Measurements from ENCODE around the gene ZHX3. TPM values are rescaled to one million over a fixed set of nuclear protein-coding genes. Genes with fewer than 3 reads are reported as not detected.

The ZHX3 gene
- polyA plus RNA-seq, 4 donors = 19.8 to 28.1 (median 21.9) TPM

DNA sequence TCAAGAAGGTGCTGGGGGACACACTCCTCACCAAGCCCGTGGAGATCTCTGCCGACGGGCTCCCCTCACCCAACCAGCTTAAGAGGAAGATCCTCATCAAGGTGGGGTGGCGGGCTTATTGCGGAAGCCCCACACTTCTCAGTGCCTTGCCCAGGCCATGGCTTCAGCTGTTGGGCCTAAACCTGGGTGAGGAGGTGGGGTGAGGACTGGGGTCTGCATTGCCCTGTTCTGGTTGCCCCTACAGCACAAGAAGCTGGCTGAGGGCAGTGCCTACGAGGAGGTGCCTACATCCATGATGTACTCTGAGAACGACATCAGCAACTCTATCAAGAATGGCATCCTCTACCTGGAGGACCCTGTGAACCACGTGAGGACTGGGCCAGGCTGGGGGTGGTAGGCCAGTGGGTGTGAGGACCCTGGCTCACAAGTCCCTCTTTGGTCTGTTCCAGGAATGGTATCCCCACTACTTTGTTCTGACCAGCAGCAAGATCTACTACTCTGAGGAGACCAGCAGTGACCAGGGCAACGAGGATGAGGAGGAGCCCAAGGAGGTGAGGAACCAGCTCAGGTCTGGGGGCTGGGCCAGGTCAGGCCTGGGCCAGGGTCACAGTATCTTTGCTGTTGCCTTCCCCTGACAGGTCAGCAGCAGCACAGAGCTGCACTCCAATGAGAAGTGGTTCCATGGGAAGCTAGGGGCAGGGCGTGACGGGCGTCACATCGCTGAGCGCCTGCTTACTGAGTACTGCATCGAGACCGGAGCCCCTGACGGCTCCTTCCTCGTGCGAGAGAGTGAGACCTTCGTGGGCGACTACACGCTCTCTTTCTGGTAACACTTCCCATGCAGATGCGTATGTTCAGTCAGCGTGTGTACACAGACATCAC is 152.3 kb downstream of the ZHX3 start:
- no peak for DNase-seq (ENCODE audit: low read depth in 4 of 4, low spot score in 2 of 4)

DNA sequence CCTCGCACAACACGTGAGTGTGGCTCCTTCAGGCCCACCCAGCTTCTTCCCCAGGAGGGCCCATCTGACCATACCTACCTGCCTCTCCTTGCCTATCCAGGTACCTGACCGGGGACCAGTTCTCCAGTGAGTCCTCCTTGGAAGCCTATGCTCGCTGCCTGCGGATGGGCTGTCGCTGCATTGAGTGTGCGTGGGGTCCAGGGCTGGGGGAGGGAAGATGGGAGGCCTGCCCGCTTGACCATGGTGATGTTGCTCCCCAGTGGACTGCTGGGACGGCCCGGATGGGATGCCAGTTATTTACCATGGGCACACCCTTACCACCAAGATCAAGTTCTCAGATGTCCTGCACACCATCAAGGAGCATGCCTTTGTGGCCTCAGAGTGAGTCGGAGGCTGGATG is 153.7 kb downstream of the ZHX3 start:
- DNase-seq (ENCODE audit: low read depth in 4 of 4, low spot score in 2 of 4) = no peak

DNA sequence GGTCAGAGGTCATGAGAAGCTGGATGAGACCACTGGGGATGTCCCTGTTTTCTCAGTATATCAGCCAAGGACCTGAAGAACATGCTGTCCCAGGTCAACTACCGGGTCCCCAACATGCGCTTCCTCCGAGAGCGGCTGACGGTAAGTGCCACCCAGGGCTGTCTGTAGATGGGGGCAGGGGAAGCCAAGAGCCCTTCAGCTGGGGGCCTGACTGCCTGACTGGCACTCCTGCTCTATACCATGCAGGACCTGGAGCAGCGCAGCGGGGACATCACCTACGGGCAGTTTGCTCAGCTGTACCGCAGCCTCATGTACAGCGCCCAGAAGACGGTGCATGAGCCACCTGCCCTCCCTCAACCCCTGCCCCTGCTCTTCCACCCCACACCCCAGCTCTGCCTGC is 155.1 kb downstream of the ZHX3 start:
- DNase-seq (ENCODE audit: low read depth in 4 of 4, low spot score in 2 of 4) = no peak

DNA sequence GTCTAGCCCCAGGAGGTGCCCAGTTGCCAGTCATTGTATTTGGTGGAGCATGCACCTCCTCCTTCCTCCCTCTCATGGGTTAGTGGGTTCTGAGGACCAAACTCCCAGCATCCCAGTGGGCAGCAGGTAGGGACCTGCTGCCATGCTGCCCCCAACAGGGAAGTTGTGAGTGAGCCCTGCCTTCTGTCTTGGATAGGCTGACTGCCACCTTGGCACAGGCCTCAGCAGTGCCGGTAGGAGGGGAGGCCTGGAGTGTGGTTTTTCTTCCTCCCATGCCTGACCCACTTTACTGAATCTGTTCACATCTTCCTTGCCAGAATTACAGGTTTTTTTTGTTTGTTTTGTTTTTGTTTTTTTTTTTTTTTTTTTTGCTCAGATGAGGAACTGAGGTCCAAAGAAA is 155.6 kb downstream of the ZHX3 start:
- DNase-seq (ENCODE audit: low read depth in 4 of 4, low spot score in 2 of 4) = no peak

DNA sequence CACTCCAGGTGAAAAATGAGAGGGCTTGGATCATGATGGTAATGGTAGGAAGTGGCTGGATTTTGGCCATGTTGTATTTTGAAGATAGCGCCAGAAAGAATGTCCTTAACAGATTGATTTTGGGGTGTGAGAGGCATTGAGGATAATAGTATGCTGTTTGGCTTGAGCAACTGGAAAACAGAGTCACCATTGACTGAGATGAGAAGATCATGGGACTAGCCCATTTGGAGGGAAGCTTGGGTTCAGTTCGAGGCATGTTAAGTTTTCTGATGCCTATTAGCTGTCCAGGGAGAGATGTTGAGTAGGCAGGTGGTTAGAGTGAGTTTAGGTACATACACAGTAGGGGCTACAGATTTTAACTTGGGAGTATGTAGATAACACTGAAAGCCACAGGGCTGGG is 156.8 kb downstream of the ZHX3 start:
- DNase-seq (ENCODE audit: low read depth in 4 of 4, low spot score in 2 of 4) = no peak

DNA sequence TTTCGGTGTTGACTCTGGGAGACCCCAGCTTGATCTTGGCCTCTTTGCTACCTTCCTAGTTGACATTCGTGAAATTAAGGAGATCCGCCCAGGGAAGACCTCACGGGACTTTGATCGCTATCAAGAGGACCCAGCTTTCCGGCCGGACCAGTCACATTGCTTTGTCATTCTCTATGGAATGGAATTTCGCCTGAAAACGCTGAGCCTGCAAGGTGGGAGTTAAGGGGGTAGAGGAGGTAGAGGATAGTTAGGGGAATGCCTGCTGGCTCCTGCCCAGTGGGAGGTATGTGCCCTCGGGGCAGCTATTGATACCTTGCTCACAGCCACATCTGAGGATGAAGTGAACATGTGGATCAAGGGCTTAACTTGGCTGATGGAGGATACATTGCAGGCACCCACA is 158.0 kb downstream of the ZHX3 start:
- DNase-seq (ENCODE audit: low read depth in 4 of 4, low spot score in 2 of 4) = no peak

DNA sequence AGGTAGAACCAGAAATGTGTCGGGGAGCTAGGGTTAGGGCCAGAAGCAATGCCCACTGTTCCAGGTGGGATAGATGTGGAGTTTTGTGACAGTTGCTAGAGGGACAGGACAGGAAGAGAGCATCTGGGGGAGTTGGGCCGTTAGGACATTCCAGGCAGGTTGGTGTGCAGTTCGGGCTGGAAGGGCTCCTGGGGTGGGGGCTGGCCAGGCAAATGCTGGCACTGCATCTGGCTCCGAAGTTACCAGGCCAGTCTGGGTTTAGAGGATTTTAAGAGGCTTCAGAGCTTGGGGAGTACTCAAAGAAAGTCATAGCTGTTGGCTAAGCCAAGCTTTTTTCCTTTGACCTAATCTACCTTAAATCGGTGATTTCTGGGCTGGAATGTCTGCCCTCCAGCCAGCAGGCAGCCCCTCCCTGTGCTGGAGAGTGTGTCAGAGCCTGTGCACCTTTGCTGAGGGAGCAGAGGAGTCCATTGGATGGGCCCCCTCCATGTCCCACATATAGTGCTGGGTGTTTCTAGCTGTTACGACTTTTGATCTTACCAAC is 159.4 kb downstream of the ZHX3 start:
- DNase-seq (ENCODE audit: low read depth in 4 of 4, low spot score in 2 of 4) = no peak

DNA sequence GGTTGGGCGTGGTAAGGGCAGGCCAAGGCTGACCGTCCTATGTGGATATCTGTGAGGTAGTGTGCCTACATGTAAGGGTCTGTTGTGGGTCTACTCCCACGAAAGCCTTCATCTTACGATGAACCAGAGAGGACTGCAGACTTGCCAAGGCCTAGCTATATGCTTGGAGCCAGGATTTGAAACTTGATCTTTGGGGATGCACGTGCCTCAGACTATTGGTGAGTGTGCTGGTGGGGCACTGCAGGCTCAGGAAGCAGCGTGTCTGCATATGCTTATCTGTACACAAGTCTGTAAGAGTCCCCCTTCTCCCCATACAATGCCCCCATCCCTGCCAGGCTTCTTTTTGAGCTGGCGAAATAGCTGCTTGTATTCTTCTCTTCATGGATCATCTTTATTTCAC is 162.3 kb downstream of the ZHX3 start:
- no peak for DNase-seq (ENCODE audit: low read depth in 4 of 4, low spot score in 2 of 4)

DNA sequence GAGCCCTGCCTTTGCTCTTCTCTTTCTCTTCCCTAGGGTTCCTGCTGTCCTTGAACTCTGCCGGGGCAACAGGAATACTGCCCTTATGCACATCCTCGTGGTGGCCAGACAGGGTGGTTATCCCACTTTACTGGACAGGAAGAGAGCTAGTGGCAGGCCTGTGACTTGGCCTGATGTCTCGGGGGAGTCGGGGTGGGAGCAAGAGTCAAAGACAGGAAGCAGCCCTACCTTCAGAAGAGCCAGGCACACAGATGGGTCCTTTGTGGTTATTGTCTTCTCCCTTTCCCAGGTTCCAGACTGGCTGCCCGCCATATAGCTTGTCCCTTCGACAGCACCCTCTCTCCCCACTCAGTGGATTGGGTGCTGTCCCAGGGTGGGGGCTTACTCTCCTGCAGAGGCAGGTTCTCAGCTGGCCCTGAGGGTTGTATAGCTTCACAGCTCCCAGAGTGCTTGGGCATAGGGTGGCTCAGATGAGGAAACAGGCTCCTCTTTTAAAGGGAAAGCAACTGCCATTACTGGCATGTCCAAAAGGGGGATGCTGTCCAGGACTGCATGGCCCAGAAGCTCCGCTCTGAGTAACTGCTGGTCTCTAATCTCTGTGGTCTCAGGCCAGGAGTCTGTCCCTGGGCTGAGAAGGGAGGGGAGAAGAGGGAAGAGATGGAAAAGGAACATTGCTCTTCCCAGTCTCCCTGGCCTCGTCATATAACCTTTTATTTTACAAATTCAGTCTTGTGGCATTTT is 162.9 kb downstream of the ZHX3 start:
- DNase-seq (ENCODE audit: low read depth in 4 of 4, low spot score in 2 of 4) = no peak

DNA sequence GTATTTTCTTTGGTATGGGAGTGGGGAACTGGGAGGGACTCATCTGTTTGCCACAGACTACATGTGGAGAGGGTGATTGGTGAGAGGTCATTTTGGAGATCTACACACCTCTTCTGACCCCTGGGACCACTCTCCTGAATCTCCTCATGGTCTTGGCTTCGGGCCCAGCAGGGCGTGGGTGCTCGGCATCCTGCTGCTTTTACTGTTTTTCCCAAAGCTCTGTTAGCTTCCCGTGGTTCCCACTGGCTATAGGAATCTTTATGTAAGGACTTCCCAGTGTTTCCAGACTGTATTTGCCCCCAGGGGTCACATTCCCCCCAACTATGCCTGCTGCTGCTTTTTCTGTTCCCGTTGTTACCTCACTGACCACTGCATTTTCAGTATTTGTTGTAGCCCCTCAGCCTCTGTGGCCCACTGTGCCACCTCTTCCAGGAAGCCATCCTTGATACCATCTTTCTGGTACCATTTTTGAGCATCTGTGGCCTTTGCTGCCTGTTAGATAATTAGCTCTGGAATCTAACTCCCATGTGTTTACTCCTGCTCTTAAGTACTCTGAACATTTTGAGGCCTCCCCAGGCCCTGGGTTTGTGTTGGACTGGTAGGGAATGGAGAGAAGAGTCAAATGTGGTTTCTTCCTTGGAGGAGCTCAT is 165.3 kb downstream of the ZHX3 start:
- no peak for DNase-seq (ENCODE audit: low read depth in 4 of 4, low spot score in 2 of 4)

DNA sequence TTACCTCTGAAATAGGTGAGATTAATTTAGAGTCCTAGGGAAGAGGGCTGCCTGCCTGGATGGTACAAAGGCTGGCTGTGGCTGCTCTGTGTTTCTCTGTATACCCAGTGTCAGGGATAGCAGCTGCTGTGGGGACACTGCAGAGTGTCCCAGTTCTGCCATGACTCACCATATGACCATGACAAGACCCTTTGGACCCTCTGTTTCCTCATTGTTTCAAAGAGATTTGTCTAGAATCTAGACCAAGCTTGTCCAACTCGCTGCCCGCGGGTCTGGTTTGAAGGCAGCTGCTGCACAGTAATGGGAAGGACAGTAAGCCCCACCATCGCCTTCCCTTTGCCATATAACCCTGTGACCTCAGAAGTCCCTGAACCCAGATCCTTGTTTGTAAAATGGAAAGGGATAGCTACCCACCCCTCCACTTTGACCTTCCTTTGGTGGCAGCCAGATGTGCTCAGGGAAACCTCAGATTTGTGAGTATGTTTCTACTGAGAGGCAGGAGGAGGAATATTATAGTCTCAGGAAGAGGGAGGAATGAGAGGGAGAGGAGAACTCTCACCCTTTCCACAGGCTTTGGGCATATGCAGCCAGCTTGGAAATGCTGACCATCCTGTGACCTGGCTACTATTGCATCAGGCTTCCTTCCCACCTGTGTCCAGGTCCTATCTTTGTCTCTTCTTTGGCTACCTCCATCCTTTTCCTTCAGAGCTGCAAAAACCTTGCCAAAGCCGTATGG is 166.2 kb downstream of the ZHX3 start:
- no peak for DNase-seq (ENCODE audit: low read depth in 4 of 4, low spot score in 2 of 4)

DNA sequence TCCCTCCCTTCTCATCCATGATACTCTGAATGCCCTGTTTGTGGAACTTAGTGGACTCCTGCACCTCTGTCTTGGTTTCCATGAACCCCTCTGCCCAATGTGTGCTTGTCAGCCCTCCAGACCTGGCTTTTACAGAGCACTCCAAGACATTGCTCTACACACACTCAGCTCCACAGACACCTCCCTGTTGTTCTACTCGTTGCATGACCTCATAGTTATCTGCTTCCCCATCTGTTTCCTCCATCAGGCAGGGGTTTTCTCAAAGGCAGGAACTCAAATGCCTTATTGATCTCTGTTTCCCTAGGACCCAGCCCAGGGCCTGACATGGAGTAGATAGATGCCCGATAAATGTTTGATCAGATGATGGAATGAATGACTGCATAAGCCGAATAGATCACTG is 166.9 kb downstream of the ZHX3 start:
- DNase-seq (ENCODE audit: low read depth in 4 of 4, low spot score in 2 of 4) = no peak

DNA sequence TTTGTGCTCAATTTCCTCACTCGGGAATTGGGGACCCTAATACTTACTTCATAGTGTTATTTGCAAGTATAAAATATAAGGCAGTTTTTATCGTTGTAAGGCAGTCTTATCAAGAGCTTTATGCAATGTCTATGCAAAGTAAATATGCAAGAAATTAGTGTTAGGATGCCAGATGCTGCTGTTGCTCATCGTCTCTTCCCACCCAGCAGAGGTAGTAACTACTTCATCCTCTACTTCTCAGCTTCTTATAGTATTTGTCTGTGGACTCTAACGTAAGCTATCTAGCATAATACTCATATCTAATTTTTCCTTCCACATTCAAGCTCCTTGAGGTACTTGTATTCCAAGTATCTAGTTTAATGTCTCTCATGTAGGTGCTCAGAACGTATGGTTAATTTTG is 168.6 kb downstream of the ZHX3 start:
- DNase-seq (ENCODE audit: low read depth in 4 of 4, low spot score in 2 of 4) = no peak

DNA sequence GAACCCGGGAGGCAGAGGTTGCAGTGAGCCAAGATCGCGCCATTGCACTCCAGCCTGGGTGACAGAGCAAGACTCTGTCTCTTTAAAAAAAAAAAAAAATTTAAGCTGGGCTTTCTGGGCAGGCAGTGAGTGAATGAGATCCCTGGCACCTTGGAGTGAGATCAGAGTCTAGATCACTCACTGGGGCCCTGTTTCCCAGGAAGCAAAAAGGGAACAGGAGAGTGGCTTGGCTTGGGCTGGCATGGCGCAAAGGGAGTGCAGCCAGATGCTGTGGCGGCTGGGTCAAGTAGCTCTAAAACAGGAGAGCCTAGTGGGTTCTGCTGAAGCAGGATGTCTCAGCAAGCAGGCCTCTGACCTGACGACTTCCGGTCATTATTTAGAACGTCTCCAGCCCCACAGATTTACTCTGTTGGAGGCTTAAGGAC is 169.8 kb downstream of the ZHX3 start:
- DNase-seq (ENCODE audit: low read depth in 4 of 4, low spot score in 2 of 4) = no peak

DNA sequence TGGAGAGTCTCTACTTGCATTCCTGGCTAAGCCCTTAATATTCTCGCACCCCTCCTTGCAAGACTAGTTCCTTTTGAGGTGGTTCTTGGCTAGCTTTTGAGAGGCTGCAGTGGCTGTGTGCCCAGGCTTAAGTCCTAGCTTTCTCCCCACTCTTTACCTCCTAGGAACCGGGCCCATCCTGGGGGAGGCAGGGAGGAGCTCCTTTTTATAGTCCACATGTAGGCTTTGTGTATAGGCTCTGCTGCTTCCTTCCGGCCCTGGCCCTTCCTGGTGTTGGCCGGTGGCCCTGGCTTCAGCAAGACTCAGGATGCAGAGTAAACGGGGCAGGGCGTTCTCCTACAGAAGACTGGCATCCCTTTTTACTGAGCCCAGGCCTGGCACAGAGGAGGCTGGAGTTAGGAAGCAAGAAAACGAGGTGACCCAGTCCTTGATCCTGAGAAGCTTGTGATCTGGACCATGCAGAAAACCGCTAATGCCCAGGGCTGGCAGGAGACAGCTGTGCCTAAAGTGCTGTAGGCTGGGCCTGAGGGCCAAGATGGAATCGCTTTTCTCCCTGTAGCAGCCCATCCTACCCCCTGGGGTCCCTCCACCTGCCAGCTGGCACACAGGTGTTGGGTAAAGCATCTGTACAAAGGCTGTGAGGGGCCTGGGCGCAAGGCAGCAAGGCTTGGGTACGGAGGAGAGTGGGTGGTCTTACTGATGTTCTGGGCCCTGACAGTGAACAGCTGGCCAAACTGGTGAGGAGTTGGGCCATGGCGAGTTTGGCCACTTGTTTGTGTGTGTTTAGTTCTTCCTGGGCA is 171.5 kb downstream of the ZHX3 start:
- DNase-seq (ENCODE audit: low read depth in 4 of 4, low spot score in 2 of 4) = no peak

DNA sequence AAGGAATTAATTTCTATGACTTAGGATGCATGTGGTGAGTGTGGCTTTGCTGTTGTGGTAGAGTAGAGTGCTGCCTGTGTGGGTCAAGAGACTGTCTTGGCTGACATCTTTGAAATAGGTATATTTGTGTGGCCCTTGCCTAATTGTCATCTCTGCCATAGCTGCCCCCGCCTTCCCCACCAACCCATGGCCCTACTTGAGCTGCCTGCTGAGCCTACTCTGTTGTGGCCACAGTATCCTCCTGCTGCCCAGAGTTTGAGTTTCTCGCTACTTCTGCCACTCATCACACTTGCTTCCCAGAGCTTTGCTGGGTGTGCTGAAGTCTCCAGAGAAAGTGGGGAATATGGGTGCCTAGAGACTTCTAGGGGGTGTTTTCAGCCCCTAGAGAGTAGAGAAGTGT is 172.2 kb downstream of the ZHX3 start:
- no peak for DNase-seq (ENCODE audit: low read depth in 4 of 4, low spot score in 2 of 4)

DNA sequence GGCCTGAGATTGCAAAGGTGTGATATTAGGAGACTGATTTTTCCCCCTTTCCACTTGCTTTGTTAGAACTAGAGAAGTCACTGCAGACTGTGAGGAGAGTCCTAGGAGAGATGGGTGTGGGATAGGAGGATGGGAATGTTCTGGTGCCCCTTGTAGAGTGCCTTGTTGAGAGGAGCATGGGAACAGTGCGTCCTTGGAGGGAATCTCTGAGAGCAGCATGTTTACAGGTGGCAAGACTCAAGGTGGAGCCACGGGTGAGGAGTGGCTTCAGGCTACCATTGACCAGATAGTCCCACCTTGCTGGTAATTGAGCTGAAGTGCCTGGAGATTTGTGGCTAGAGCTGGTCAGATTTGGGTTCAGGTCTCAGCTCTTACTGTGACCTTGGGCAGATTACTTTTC is 174.2 kb downstream of the ZHX3 start:
- DNase-seq (ENCODE audit: low read depth in 4 of 4, low spot score in 2 of 4) = no peak

DNA sequence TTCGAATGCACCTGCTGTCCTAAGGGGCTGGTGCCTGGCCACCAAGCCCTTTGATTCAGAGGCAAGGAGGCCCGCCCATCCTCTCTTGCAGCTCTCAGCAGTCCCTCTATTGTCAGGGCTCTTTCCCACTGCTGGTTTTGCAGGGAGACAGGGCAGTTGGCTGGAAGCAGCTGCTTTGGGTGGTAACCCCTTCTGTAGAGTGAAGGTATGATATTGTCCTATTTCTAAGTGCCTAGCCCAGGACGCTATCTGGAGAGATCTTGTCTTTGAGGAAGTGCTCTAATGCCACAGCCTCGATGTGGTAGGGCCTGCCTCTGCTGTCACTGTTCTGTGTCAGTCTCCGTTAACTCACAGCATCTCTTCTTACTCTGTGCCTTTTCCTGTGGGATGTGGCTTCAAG is 174.6 kb downstream of the ZHX3 start:
- DNase-seq (ENCODE audit: low read depth in 4 of 4, low spot score in 2 of 4) = no peak

DNA sequence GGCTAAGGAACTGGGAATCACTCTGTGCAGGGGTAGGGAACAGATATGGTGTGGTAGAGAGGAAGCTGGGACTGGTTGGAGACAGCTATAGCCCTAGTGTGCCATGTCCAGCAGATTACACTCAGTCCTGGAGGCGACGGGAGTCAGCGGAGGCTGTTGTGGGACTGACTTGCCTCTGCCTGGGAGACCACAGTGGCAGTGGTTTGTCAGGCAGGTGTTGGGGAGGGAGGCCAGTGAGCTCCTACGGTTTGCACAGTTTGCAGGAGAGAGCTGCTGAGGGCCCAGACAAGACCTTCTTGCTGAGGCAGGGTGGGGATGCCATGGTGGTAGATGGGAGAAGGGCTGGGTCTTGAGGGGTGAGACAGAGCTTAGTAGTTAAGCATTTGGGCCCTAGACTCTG is 175.3 kb downstream of the ZHX3 start:
- DNase-seq (ENCODE audit: low read depth in 4 of 4, low spot score in 2 of 4) = no peak

Measured in left renal cortex interstitium (tissue), 4 donors.